KMS-11 (cell line): ENCODE data around the gene UBXN2A.

Experiments
- H2AFZ ChIP-seq: fragments of 200-600 bp; sonication (generic); 2 replicates; pipeline ENCODE4 v1.6.1; 2016; ENCODE audit warnings: antibody characterized with exemption, mixed run types, low read depth
- H3K27ac ChIP-seq: fragments of 200-600 bp; sonication (generic); 2 replicates; pipeline ENCODE4 v1.6.1; 2016; ENCODE audit warnings: mild to moderate bottlenecking, mixed run types
- H3K27me3 ChIP-seq: fragments of 200-600 bp; sonication (generic); 2 replicates; pipeline ENCODE4 v1.6.1; 2017; ENCODE audit warnings: mild to moderate bottlenecking, low read depth, mixed run types, moderate library complexity; ENCODE audit not compliant: insufficient read depth
- H3K36me3 ChIP-seq: fragments of 200-600 bp; sonication (generic); 2 replicates; pipeline ENCODE4 v1.6.1; 2017; ENCODE audit warnings: mild to moderate bottlenecking, mixed run types; ENCODE audit not compliant: insufficient read depth
- H3K4me1 ChIP-seq: fragments of 200-600 bp; sonication (generic); 2 replicates; pipeline ENCODE4 v1.6.1; 2016; ENCODE audit warnings: mild to moderate bottlenecking, low read depth, mixed run types; ENCODE audit not compliant: poor library complexity, severe bottlenecking
- H3K4me2 ChIP-seq: fragments of 200-600 bp; sonication (generic); 2 replicates; pipeline ENCODE4 v1.7.0; 2016; ENCODE audit warnings: mild to moderate bottlenecking, mixed run types
- H3K4me3 ChIP-seq: fragments of 200-600 bp; sonication (generic); IDR thresholded peaks from 2 replicates; pipeline ENCODE4 v1.6.1; 2017; ENCODE audit warnings: low read depth, low read length, mixed read lengths; ENCODE audit not compliant: insufficient read depth
- H3K79me2 ChIP-seq: fragments of 200-600 bp; sonication (generic); 2 replicates; pipeline ENCODE4 v1.6.1; 2016; ENCODE audit warnings: low read depth, mixed run types; ENCODE audit not compliant: insufficient read depth
- H3K9ac ChIP-seq: fragments of 200-600 bp; sonication (generic); 2 replicates; pipeline ENCODE4 v1.6.1; 2016; ENCODE audit warnings: mild to moderate bottlenecking, mixed run types
- H4K20me1 ChIP-seq: fragments of 200-600 bp; sonication (generic); 2 replicates; pipeline ENCODE4 v1.6.1; 2016; ENCODE audit warnings: mild to moderate bottlenecking, mixed run types; ENCODE audit not compliant: insufficient read depth
- CTCF ChIP-seq: fragments of 200-600 bp; sonication (generic); conservative IDR thresholded peaks from 2 replicates; pipeline ENCODE4 v1.6.1; 2017; ENCODE audit warnings: low read depth, mild to moderate bottlenecking, antibody characterized with exemption, low read length, moderate library complexity, mixed read lengths

Gene UBXN2A

GRCh38 chr2:23939987-23940717 lies at the start of gene UBXN2A:
Gene UBXN2A, plus strand, starts transcription at chr2:23940463. Its CDS starts 17,852 bp downstream, at chr2:23958315.
- Histone ChIP-seq H3K36me3 (no peaks in the 10 kb centered on the region), H3K9ac (peak within 1 kb of the TSS; percentile 80), H3K4me2 (peak within 1 kb of the TSS; percentile 87), H2AFZ (peak within 1 kb of the TSS; percentile 95), H3K27ac (peak within 1 kb of the TSS; percentile 84), H3K4me1 (peaks cover 13% of the 10 kb centered on the region), H3K27me3 (no peaks in the 10 kb centered on the region), H3K79me2 (peaks cover 37% of the 10 kb centered on the region), H3K4me3 (peak within 1 kb of the TSS; percentile 63), H4K20me1 (no peaks in the 10 kb centered on the region; the same call in 1 of the 2 replicates)
- TF ChIP-seq CTCF, result no peak

GRCh38 chr2:23900133-23900532 lies 40.1 kb upstream of the UBXN2A start:
- Histone ChIP-seq H3K27me3 (no peaks in the 10 kb centered on the region), H3K4me2 (no peak overlapping the region), H2AFZ (no peak overlapping the region), H3K4me3 (no peak overlapping the region), H3K36me3 (no peaks in the 10 kb centered on the region), H3K9ac (no peak overlapping the region), H3K4me1 (no peaks in the 10 kb centered on the region), H3K27ac (no peak overlapping the region), H4K20me1 (no peaks in the 10 kb centered on the region), H3K79me2 (no peaks in the 10 kb centered on the region; the same call in 1 of the 2 replicates)
- no peak for TF ChIP-seq CTCF

- Histone ChIP-seq H3K4me3 (no peak overlapping the region), H3K27ac (no peak overlapping the region), H3K4me2 (no peak overlapping the region)
Observed at GRCh38 chr2:23900541-23901322, 39.5 kb upstream of the UBXN2A start.

More at GRCh38 chr2:23900541-23901322, 39.5 kb upstream of the UBXN2A start:
- no peaks in the 10 kb centered on the region for H4K20me1 ChIP-seq
- H3K9ac ChIP-seq, result no peak overlapping the region
- no peaks in the 10 kb centered on the region; the same call in 1 of the 2 replicates for H3K79me2 ChIP-seq
- H3K4me1 ChIP-seq, result no peaks in the 10 kb centered on the region
- no peaks in the 10 kb centered on the region for H3K27me3 ChIP-seq
- TF ChIP-seq CTCF, result no peak
- H3K36me3 ChIP-seq, result no peaks in the 10 kb centered on the region
- no peak overlapping the region for H2AFZ ChIP-seq
